GM18499 (cell line): ENCODE measurements around the gene PCBP3.
"Not testable (repeated sequence)": the region's sequence is repeated elsewhere in the genome, so short reads cannot be mapped to it uniquely, and the experiment has no call there.

Experiments used
- ATAC-seq: cut with Tn5 transposase; IDR thresholded peaks from one replicate; pipeline ENCODE4 v1.9.1; 2021; ENCODE audit warnings: moderate number of reproducible peaks; ENCODE audit not compliant: insufficient read depth, unreplicated experiment

PCBP3 gene

GRCh38 chr21:45643021-45643980, at the start of gene PCBP3:
PCBP3 (plus strand) TSS chr21:45643725; CDS start chr21:45850086, 206,361 bp downstream.
- ATAC-seq = no peak

- ATAC-seq = no peak
Measured at GRCh38 chr21:45594721-45595489, 48.6 kb upstream of the PCBP3 start.

- ATAC-seq = no peak
Measured at GRCh38 chr21:45595574-45596295, 47.8 kb upstream of the PCBP3 start.

- ATAC-seq = no peak
Measured at GRCh38 chr21:45596704-45597318, 46.7 kb upstream of the PCBP3 start.

- no peak for ATAC-seq
Measured at GRCh38 chr21:45598109-45598508, 45.4 kb upstream of the PCBP3 start.

GRCh38 chr21:45598666-45599065, 44.9 kb upstream of the PCBP3 start:
- no peak for ATAC-seq

- ATAC-seq = no peak
Measured at GRCh38 chr21:45599146-45599581, 44.4 kb upstream of the PCBP3 start.

- ATAC-seq = no peak
Measured at GRCh38 chr21:45600248-45600647, 43.3 kb upstream of the PCBP3 start.

- ATAC-seq = no peak
Measured at GRCh38 chr21:45601551-45601950, 42.0 kb upstream of the PCBP3 start.

- no peak for ATAC-seq
Measured at GRCh38 chr21:45602106-45602505, 41.4 kb upstream of the PCBP3 start.

- ATAC-seq = no peak
Measured at GRCh38 chr21:45603481-45603880, 40.0 kb upstream of the PCBP3 start.

GRCh38 chr21:45604681-45605080, 38.8 kb upstream of the PCBP3 start:
- not testable (repeated sequence) for ATAC-seq

- ATAC-seq = no peak
Measured at GRCh38 chr21:45607021-45607908, 36.3 kb upstream of the PCBP3 start.

GRCh38 chr21:45607909-45608295, 35.6 kb upstream of the PCBP3 start:
- no peak for ATAC-seq

GRCh38 chr21:45608747-45609470, 34.6 kb upstream of the PCBP3 start:
- not testable (repeated sequence) for ATAC-seq

GRCh38 chr21:45609616-45610015, 33.9 kb upstream of the PCBP3 start:
- ATAC-seq = not testable (repeated sequence)

GRCh38 chr21:45611296-45611695, 32.2 kb upstream of the PCBP3 start:
- no peak for ATAC-seq

- ATAC-seq = no peak
Measured at GRCh38 chr21:45611939-45612664, 31.4 kb upstream of the PCBP3 start.
